H9 (cell line): ENCODE results near the gene PTGFRN. TPM values are rescaled to one million over a fixed set of nuclear protein-coding genes. Genes with fewer than 3 reads are reported as not detected.

Source experiments
- DNase-seq: peaks from one replicate; pipeline ENCODE4 v3.0.0-alpha.2; 2017
- H2AFZ ChIP-seq: one replicate; pipeline ENCODE4 v1.6.1; 2013; ENCODE audit warnings: mild to moderate bottlenecking, low read length, control low read depth, moderate library complexity
- H2AK5ac ChIP-seq: 2 replicates; pipeline ENCODE4 v1.6.1; 2013; ENCODE audit warnings: low read length, control low read depth, mixed read lengths; ENCODE audit not compliant: insufficient read length
- H2BK120ac ChIP-seq: one replicate; pipeline ENCODE4 v1.6.1; 2013; ENCODE audit warnings: low read depth, mild to moderate bottlenecking, low read length, control low read depth, inconsistent platforms; ENCODE audit not compliant: poor library complexity, severe bottlenecking
- H2BK12ac ChIP-seq: 2 replicates; pipeline ENCODE4 v1.6.1; 2013; ENCODE audit warnings: low read length, control low read depth, mixed read lengths, low read depth; ENCODE audit not compliant: insufficient read length
- H2BK15ac ChIP-seq: 2 replicates; pipeline ENCODE4 v1.6.1; 2013; ENCODE audit warnings: low read depth, low read length, control low read depth
- H2BK20ac ChIP-seq: one replicate; pipeline ENCODE4 v1.6.1; 2013; ENCODE audit warnings: low read depth, mild to moderate bottlenecking, low read length, control low read depth, inconsistent platforms; ENCODE audit not compliant: poor library complexity, severe bottlenecking
- H2BK5ac ChIP-seq: 2 replicates; pipeline ENCODE4 v1.6.1; 2013; ENCODE audit warnings: low read length, control low read depth, mixed read lengths; ENCODE audit not compliant: insufficient read length
- H3K14ac ChIP-seq: 2 replicates; pipeline ENCODE4 v1.6.1; 2013; ENCODE audit warnings: low read length, control low read depth; ENCODE audit not compliant: insufficient read depth
- H3K18ac ChIP-seq: 2 replicates; pipeline ENCODE4 v1.6.1; 2013; ENCODE audit warnings: low read depth, mild to moderate bottlenecking, mixed read lengths, low read length, control low read depth; ENCODE audit not compliant: insufficient read length
- H3K23ac ChIP-seq: 2 replicates; pipeline ENCODE4 v1.6.1; 2013; ENCODE audit warnings: low read length, control low read depth, mixed read lengths, low read depth; ENCODE audit not compliant: insufficient read length
- H3K23me2 ChIP-seq: 2 replicates; pipeline ENCODE4 v1.6.1; 2013; ENCODE audit warnings: low read depth, mild to moderate bottlenecking, mixed read lengths, low read length, control low read depth; ENCODE audit not compliant: insufficient read length, poor library complexity, severe bottlenecking
- H3K27ac ChIP-seq: 2 replicates; pipeline ENCODE4 v1.5.1; 2013; ENCODE audit warnings: low read length, control low read depth, mixed read lengths, low read depth; ENCODE audit not compliant: insufficient read length
- H3K27me3 ChIP-seq: 2 replicates; pipeline ENCODE4 v1.6.1; 2013; ENCODE audit warnings: low read length, control low read depth, inconsistent platforms; ENCODE audit not compliant: insufficient read depth
- H3K4ac ChIP-seq: 2 replicates; pipeline ENCODE4 v1.6.1; 2013; ENCODE audit warnings: low read depth, mild to moderate bottlenecking, control low read depth, inconsistent platforms, low read length, moderate library complexity
- H3K4me1 ChIP-seq: 2 replicates; pipeline ENCODE4 v1.6.1; 2013; ENCODE audit warnings: low read length, control low read depth, inconsistent platforms; ENCODE audit not compliant: insufficient read depth
- H3K4me2 ChIP-seq: 2 replicates; pipeline ENCODE4 v1.6.1; 2013; ENCODE audit warnings: low read length, control low read depth, mixed read lengths; ENCODE audit not compliant: insufficient read length, insufficient read depth
- H3K56ac ChIP-seq: 2 replicates; pipeline ENCODE4 v1.6.1; 2013; ENCODE audit warnings: low read depth, mild to moderate bottlenecking, mixed read lengths, low read length, control low read depth; ENCODE audit not compliant: insufficient read length
- H3K79me1 ChIP-seq: 2 replicates; pipeline ENCODE4 v1.6.1; 2013; ENCODE audit warnings: low read depth, mild to moderate bottlenecking, moderate library complexity, low read length, control low read depth, inconsistent platforms; ENCODE audit not compliant: insufficient read depth, poor library complexity, severe bottlenecking
- H3K79me2 ChIP-seq: 2 replicates; pipeline ENCODE4 v1.6.1; 2013; ENCODE audit warnings: low read length, control low read depth, inconsistent platforms; ENCODE audit not compliant: insufficient read depth
- H3K9ac ChIP-seq: 2 replicates; pipeline ENCODE4 v1.6.1; 2013; ENCODE audit warnings: low read length, control low read depth, mixed read lengths; ENCODE audit not compliant: insufficient read length; ENCODE audit errors: extremely low read depth
- H3K9me3 ChIP-seq: one replicate; pipeline ENCODE4 v1.6.1; 2013; ENCODE audit warnings: low read depth, low read length, inconsistent platforms; ENCODE audit not compliant: control insufficient read depth
- H3T11ph ChIP-seq: one replicate; pipeline ENCODE4 v1.6.1; 2013; ENCODE audit warnings: mild to moderate bottlenecking, low read length, control low read depth, inconsistent platforms
- H4K20me1 ChIP-seq: one replicate; pipeline ENCODE4 v1.6.1; 2013; ENCODE audit not compliant: control insufficient read depth, insufficient read length, insufficient read depth
- H4K5ac ChIP-seq: 2 replicates; pipeline ENCODE4 v1.6.1; 2013; ENCODE audit warnings: low read depth, mild to moderate bottlenecking, mixed read lengths, low read length, control low read depth; ENCODE audit not compliant: insufficient read length
- H4K8ac ChIP-seq: replicated peaks from 2 replicates; pipeline ENCODE4 v1.6.1; 2013; ENCODE audit warnings: low read length, control low read depth, mixed read lengths, low read depth; ENCODE audit not compliant: insufficient read length
- H4K91ac ChIP-seq: 2 replicates; pipeline ENCODE4 v1.6.1; 2013; ENCODE audit warnings: low read depth, mild to moderate bottlenecking, moderate library complexity, mixed read lengths, low read length, control low read depth; ENCODE audit not compliant: insufficient read length
- H3K27ac Mint-ChIP-seq, 3 experiments: 2 replicates in 2 of 3; 3 replicates in 1 of 3; pipeline ENCODE4 v1.8.0; 2020 to 2021; ENCODE audit warnings: mixed read lengths in 3 of 3, mild to moderate bottlenecking in 1 of 3, moderate library complexity in 1 of 3
- H3K27me3 Mint-ChIP-seq: 2 replicates; pipeline ENCODE4 v1.8.0; 2021; ENCODE audit warnings: low read depth, mild to moderate bottlenecking, moderate library complexity, mixed read lengths
- H3K36me3 Mint-ChIP-seq, 3 experiments: 2 replicates in 2 of 3; 3 replicates in 1 of 3; pipeline ENCODE4 v1.8.0; 2020 to 2021; ENCODE audit warnings: low read depth in 3 of 3, mixed read lengths in 3 of 3; ENCODE audit not compliant: insufficient read depth in 1 of 3
- H3K4me1 Mint-ChIP-seq, 2 experiments: 2 replicates each; pipeline ENCODE4 v1.8.0; 2020; ENCODE audit warnings: mixed read lengths in 2 of 2
- H3K4me3 Mint-ChIP-seq, 2 experiments: 2 replicates in 1 of 2; 3 replicates in 1 of 2; pipeline ENCODE4 v1.8.0; 2020 to 2021; ENCODE audit warnings: mild to moderate bottlenecking in 2 of 2, mixed read lengths in 2 of 2, moderate library complexity in 1 of 2
- H3K9me3 Mint-ChIP-seq, 2 experiments: 2 replicates in 1 of 2; 3 replicates in 1 of 2; pipeline ENCODE4 v1.8.0; 2020; ENCODE audit warnings: mild to moderate bottlenecking in 2 of 2, mixed read lengths in 2 of 2, moderate library complexity in 1 of 2
- CTCF ChIP-seq: fragments of 200-600 bp; sonication (generic); conservative IDR thresholded peaks from 3 replicates; pipeline ENCODE4 v1.8.0; 2021; ENCODE audit warnings: antibody characterized with exemption, mild to moderate bottlenecking
- WGBS: extraction: QIAGEN DNeasy Blood & Tissue Kit; methylation state at CpG from one replicate; pipeline ENCODE4 v1.1.7; 2013; ENCODE audit warnings: missing lambda C conversion rate, low lambda C conversion rate, mixed read lengths; ENCODE audit not compliant: insufficient read length; ENCODE audit errors: extremely low coverage; 5-methylcytosine and 5-hydroxymethylcytosine counted together
- total RNA-seq: library from RNA; stranded (reverse); gene quantifications from 2 replicates; pipeline ENCODE4 v1.2.1, GENCODE V29; 2021

Gene PTGFRN
- total RNA-seq, 1 experiment from 2014 or later: 26.3 TPM

- Histone ChIP-seq H3K4me1 (0 out of 2 replicates have a peak, but pooled peaks cover 2% of the 10 kb centered on the region), H2BK20ac (no peak overlapping the region), H2BK120ac (no peak overlapping the region), H3K14ac (no peak overlapping the region), H3K18ac (no peak overlapping the region), H4K91ac (no peak overlapping the region), H3K4ac (no peak overlapping the region), H3K79me1 (peaks cover 3% of the 10 kb centered on the region), H3K27me3 (no peaks in the 10 kb centered on the region), H4K20me1 (no peaks in the 10 kb centered on the region), H3T11ph (no peak overlapping the region), H2AFZ (no peak overlapping the region), H3K27ac (no peak overlapping the region), H3K56ac (no peak overlapping the region), H4K8ac (no peak overlapping the region), H3K79me2 (no peaks in the 10 kb centered on the region), H4K5ac (no peak overlapping the region), H2BK15ac (no peak overlapping the region), H3K9ac (no peak overlapping the region), H2BK12ac (no peak overlapping the region), H3K23ac (no peak overlapping the region), H2AK5ac (no peak overlapping the region), H3K4me2 (no peak overlapping the region), H3K9me3 (no peaks in the 10 kb centered on the region), H3K23me2 (no peaks in the 10 kb centered on the region), H2BK5ac (no peak overlapping the region)
- Mint-ChIP-seq H3K36me3 (peaks cover 6 to 36% (median 33%) of the 10 kb centered on the region in 3 experiments; a peak in 6 of 7 replicates), H3K9me3 (no peaks in the 10 kb centered on the region), H3K4me3 (no peak overlapping the region), H3K27ac (no peak overlapping the region), H3K27me3 (no peaks in the 10 kb centered on the region), H3K4me1 (peaks cover 25 to 27% of the 10 kb centered on the region in 2 experiments)
- TF ChIP-seq CTCF: no peak
- no CpG with 5 or more reads among the region's 1 CpG for WGBS
- DNase-seq: no peak
Observed at GRCh38 chr1:116943438-116943837, 33.7 kb downstream of the PTGFRN start.
